Adipocyte (in vitro differentiated cells): ENCODE measurements around the gene HOOK1.

Source experiments
- DNase-seq: peaks from one replicate; pipeline ENCODE4 v3.0.0-alpha.2; 2015; ENCODE audit warnings: low read depth
- H3K27me3 ChIP-seq: replicated peaks from 2 replicates; pipeline ENCODE4 v1.7.0; 2013; ENCODE audit warnings: mild to moderate bottlenecking, low read length, moderate library complexity; ENCODE audit not compliant: control insufficient read depth, insufficient read depth
- H3K36me3 ChIP-seq: 2 replicates; pipeline ENCODE4 v1.7.0; 2013; ENCODE audit warnings: low read length, mild to moderate bottlenecking, moderate library complexity; ENCODE audit not compliant: control insufficient read depth, insufficient read depth, severe bottlenecking
- H3K4me1 ChIP-seq: 2 replicates; pipeline ENCODE4 v1.7.0; 2013; ENCODE audit warnings: mild to moderate bottlenecking, low read length, moderate library complexity; ENCODE audit not compliant: control insufficient read depth, insufficient read depth
- H3K4me3 ChIP-seq: 2 replicates; pipeline ENCODE4 v1.7.0; 2013; ENCODE audit warnings: mild to moderate bottlenecking, low read length, moderate library complexity
- H3K9ac ChIP-seq: 2 replicates; pipeline ENCODE4 v1.7.0; 2013; ENCODE audit warnings: mild to moderate bottlenecking, low read length, moderate library complexity
- H3K9me3 ChIP-seq: 2 replicates; pipeline ENCODE4 v1.7.0; 2013; ENCODE audit warnings: mild to moderate bottlenecking, low read length, moderate library complexity; ENCODE audit not compliant: control insufficient read depth

Gene HOOK1

DNA sequence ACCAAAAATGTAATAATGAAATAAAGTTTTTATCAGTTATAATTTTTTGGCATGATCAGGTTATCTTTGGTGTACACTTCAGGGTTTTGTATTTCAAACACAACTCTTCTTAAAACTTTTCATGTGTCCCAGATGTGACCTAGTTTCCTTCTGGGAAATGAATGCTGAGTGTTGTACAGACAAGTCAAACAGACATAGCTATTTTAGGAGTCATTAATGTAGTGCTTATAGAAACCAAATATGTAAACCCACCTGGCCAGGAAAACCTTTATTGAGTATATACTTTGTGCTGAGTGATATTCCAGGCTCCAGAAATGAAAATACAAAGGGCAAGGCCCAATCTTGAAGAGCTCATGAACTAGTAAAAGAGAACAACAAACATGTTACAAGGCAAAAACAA is 25.9 kb upstream of the HOOK1 start:
- Histone ChIP-seq H3K9ac (no peak overlapping the region), H3K9me3 (peaks cover 10% of the 10 kb centered on the region), H3K4me3 (no peak overlapping the region), H3K27me3 (no peaks in the 10 kb centered on the region), H3K36me3 (no peaks in the 10 kb centered on the region), H3K4me1 (no peaks in the 10 kb centered on the region)
- no peak for DNase-seq

DNA sequence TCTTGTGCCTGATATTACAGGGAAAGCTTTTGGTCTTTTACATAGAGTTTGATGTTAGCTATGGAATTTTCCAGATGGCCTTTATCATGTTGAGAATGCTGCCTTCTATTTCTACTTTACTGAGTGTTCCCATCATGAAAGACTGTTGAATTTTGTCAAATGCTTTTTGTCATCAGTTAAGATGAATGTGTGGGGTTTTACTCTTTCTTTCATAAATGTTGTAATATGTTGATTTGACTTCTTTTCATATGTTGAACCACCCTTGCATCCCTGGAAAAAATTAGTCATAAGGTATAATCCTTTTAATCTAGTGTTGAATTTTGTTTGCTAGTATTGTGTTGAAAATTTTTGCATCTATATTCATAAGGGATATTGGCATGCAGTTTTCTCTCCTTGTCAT is 16.1 kb upstream of the HOOK1 start:
- H3K36me3 ChIP-seq: no peaks in the 10 kb centered on the region
- DNase-seq: no peak
- no peak overlapping the region for H3K9ac ChIP-seq
- H3K4me1 ChIP-seq: no peaks in the 10 kb centered on the region
- no peak overlapping the region for H3K4me3 ChIP-seq
- H3K9me3 ChIP-seq: peaks cover 11% of the 10 kb centered on the region
- H3K27me3 ChIP-seq: no peaks in the 10 kb centered on the region

DNA sequence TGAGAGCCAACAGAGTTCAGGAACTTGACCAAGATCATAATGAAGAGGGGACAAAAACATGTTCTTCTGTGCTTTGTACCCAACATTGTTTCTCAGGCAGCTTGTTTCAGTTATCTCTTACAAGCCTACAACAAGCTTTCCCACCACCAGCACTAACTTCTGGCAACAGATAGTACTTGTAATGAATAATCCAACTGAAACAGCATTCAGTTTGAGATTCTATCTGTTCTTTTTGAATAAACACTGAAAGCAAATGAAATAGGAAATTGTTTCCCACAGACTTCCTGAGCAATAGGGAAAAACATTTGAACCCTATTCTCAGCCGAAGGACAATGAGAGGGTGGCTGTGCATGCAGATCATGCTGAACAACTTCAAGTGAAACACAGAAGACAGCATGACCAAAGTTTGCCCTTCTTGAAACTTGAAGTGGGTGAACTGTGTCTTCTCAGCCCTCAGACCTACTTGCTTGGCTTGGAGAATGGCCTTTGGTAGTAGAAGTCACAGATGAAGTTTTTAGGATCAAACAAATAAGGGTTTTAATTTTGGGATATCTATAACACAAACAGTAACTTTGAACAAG is 11.2 kb upstream of the HOOK1 start:
- no peak for DNase-seq
- Histone ChIP-seq H3K9ac (no peak overlapping the region), H3K27me3 (no peaks in the 10 kb centered on the region), H3K36me3 (no peaks in the 10 kb centered on the region), H3K9me3 (no peaks in the 10 kb centered on the region), H3K4me1 (no peaks in the 10 kb centered on the region), H3K4me3 (no peak overlapping the region)

DNA sequence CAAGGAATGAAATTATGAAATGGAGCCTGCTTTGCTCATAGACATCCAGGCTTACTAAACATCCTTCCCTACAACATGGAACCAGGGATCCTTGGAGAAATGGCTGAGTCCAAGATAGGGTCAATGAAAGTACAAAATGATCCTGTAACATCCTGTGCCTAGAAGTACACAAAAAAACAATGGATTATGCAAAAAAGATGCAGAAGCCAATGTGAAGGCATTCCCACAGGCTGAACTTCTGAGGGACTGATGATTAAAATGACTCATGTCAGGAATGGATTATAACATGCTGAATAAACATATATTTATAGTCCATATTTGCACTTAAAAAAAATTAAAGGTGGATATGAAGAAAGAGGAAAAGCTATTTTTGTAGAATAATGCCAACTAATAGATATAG is 10.4 kb upstream of the HOOK1 start:
- H3K9ac ChIP-seq: no peak overlapping the region
- no peaks in the 10 kb centered on the region for H3K36me3 ChIP-seq
- H3K27me3 ChIP-seq: no peaks in the 10 kb centered on the region

DNA sequence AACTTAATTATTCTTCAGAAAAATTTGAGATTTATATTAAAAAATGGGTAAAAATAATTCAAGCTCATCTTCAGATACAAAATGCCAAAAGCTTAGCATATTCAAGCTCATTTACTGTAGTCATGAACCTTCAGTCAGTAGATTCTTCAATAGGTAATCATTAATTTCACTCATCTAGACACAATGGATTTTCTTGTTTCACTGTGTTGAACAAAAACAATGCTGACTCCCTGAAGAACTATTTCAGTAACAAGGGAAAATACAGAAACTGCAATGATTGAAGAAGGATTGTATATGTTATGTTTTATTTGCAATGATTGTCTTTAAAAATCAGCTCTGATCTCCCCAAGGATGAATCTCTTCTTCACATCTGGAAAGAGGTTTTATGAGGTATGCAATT is 9.2 kb upstream of the HOOK1 start:
- Histone ChIP-seq H3K4me3 (no peak overlapping the region), H3K9ac (no peak overlapping the region), H3K9me3 (no peaks in the 10 kb centered on the region)

More for the DNA sequence above, 10.4 kb upstream of the HOOK1 start:
- no peaks in the 10 kb centered on the region for H3K4me1 ChIP-seq
- DNase-seq: no peak
- H3K9me3 ChIP-seq: no peaks in the 10 kb centered on the region
- no peak overlapping the region for H3K4me3 ChIP-seq

DNA sequence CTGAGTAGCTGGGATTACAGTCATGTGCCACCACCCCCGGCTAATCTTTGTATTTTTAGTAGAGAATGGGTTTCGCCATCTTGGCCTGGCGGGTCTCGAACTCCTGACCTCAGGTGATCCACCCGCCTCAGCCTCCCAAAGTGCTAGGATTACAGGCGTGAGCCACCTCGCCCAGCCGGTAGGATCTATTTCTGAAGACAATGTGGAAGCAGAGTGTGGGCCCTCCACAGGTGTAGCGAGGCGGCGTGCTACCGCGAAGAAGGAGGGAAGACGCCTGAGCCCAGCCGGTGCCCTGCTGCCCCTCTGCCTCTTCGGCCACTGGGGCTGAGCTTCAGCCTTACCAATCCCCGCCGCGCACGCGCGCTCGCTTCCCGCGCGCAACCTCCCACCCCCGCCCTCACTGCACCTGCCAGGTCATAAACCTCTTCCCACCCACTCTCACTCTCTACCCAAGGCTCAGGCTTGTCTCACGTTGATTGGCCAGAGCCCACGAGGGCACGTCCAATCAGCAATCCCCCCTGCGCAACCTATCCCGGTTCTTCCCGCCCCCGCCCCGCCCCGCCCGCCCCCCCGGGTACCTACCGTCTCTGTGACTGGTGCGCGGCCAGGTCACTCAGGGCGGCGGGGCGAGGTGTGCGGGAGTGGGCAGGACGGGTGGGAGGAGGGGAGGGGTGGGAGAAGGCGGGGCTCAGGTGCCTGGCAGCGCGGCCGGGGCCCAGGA is 409 bp upstream of the HOOK1 start:
- Histone ChIP-seq H3K36me3 (no peaks in the 10 kb centered on the region), H3K9ac (no peak overlapping the region), H3K4me1 (no peaks in the 10 kb centered on the region), H3K27me3 (peaks cover 41% of the 10 kb centered on the region), H3K4me3 (no peak overlapping the region), H3K9me3 (no peaks in the 10 kb centered on the region)
- DNase-seq: no peak

More for the DNA sequence above, 9.2 kb upstream of the HOOK1 start:
- H3K27me3 ChIP-seq: no peaks in the 10 kb centered on the region
- no peak for DNase-seq
- no peaks in the 10 kb centered on the region for H3K4me1 ChIP-seq
- no peaks in the 10 kb centered on the region for H3K36me3 ChIP-seq

DNA sequence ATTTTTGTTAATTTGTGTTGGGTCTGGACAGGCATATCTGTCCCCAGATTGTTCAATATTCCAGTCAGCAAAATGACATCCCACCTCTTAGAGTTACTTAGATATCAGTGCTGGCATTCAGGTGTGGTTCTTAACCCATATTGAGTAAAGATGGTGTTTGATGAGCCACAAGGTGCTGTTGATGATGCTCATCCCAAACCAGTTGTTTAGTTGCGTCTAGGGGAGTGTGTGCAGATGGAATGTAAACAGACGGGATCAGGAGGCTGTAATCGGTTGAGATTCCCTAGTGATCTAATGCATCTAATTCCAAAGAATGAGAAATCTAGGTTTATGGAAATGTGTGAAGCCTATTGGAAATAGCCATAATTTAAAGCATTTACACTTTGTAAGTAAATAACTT is 1.1 kb downstream of the HOOK1 start:
- H3K9ac ChIP-seq: no peak overlapping the region
- no peak for DNase-seq
- peaks cover 41% of the 10 kb centered on the region for H3K27me3 ChIP-seq
- no peaks in the 10 kb centered on the region for H3K9me3 ChIP-seq
- no peaks in the 10 kb centered on the region for H3K4me1 ChIP-seq
- no peaks in the 10 kb centered on the region for H3K36me3 ChIP-seq
- no peak overlapping the region for H3K4me3 ChIP-seq

DNA sequence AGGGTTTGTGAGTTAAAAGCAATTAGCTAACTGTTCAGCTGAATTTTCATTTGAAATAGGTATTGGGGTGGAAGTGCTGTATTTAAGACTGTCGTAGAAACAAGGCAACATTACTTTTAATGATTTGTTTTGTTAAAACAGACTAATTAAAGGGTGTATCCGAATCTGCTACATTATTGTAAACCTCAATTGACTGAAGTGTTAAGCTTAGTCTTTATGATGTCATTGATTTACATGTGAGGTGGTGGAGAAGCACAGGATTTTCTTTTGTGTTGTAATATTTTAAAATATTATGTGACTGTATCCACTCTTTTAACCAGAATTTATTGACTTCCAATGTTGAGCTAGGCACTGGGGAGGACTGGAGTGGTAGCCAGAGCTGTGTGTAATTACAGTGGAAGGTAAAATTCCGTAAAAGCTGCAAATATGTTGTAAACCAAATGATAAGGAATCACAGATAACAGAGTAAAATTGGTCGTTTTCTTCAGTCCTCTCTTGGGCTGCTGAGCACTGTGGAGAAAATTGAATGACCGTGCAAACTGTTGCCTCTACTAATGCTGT is 1.6 kb downstream of the HOOK1 start:
- Histone ChIP-seq H3K36me3 (no peaks in the 10 kb centered on the region), H3K4me1 (no peaks in the 10 kb centered on the region), H3K9ac (no peak overlapping the region), H3K27me3 (peaks cover 41% of the 10 kb centered on the region), H3K9me3 (no peaks in the 10 kb centered on the region), H3K4me3 (no peak overlapping the region)
- no peak for DNase-seq

DNA sequence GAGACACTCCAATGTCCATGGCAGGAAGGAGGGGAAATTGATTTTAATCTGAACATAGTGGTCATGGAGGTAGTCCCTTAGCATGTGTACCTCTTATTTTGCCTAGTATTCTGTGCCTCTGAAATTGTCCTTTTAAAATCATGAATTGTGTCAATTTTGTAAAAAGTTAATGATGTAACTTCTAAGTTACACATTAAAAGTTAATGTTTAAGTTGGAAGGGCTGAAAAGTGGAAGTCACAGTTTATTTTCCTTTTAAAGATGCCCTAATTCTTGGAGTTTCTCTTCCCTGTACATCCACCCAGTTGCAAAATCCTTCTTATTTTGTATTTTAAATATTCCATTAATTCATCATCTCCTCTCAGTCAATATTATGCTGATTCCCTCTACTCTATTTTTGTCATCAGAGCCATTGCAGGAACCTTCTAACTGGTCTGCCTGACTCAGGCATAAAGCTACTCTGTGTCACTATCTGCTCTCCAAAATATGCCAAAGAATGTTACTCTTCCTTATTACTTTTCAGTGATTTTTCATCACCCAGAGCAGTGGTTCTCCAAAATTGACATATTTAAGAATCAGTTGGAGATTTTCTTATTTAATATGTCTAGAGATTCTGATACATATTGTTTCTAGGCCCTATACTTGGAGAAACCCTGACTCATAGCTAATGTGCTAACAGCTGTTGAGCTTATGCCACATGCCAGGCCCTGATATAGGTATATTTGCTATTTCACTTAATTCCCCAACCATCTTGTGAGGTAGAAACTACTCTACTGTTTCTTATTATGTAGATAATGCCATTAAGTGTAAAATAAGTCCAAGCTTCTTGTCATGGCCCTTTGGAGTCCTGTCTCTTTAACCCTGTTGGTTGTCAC is 5.1 kb downstream of the HOOK1 start:
- no peaks in the 10 kb centered on the region for H3K4me1 ChIP-seq
- H3K36me3 ChIP-seq: no peaks in the 10 kb centered on the region
- DNase-seq: no peak
- H3K9ac ChIP-seq: no peak overlapping the region
- H3K9me3 ChIP-seq: no peaks in the 10 kb centered on the region
- no peak overlapping the region for H3K4me3 ChIP-seq
- peaks cover 28% of the 10 kb centered on the region for H3K27me3 ChIP-seq

DNA sequence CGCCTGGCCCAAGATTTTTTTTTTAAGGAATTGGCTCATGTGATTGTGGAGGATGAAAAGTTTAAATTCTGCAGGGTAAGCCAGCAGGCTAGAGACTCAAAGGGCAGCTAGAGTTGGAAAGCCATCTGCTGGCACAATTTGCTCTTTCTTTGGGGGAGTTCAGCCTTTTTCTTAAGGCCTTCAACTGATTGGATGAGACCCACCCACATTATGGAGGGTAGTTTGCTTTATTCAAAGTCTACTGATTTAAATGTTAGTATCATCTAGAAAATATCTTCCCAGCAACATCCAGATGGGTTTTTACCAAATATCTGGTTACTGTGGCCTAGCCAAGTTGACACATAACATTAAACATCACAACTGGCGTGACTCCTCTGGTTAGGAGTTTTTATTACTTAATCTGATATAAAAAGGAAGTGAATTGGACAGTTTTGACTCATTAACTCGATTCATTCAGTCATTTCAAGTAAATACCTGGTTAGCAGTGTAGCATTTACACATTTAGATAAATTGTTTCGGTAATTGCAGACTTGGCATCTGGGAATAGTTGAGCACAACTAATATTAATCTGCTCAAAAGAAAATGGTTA is 12.4 kb downstream of the HOOK1 start:
- H3K4me1 ChIP-seq: no peaks in the 10 kb centered on the region

DNA sequence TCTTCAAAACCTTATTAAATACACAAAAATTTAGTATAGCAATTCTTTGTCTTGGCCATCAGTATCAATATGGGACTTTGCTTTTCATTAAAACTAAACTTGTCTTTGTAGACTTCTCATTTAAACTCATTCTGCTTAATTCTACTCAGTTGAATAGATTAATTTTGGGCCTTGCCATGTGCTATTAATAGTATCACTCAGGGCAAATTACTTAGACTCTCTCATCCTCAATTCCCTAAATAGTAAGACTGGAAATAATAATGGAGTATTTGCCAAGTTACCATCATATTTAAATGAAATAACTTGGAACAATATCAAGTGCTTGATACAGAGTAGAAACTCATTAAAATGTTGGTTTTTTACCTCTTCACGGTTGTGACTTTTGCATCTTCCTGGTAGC is 13.4 kb downstream of the HOOK1 start:
- H3K9me3 ChIP-seq: no peaks in the 10 kb centered on the region
- no peaks in the 10 kb centered on the region for H3K4me1 ChIP-seq
- no peak overlapping the region for H3K4me3 ChIP-seq
- no peaks in the 10 kb centered on the region for H3K27me3 ChIP-seq
- no peak for DNase-seq
- H3K36me3 ChIP-seq: no peaks in the 10 kb centered on the region
- H3K9ac ChIP-seq: no peak overlapping the region

More for the DNA sequence above, 12.4 kb downstream of the HOOK1 start:
- Histone ChIP-seq H3K36me3 (no peaks in the 10 kb centered on the region), H3K9ac (no peak overlapping the region), H3K9me3 (no peaks in the 10 kb centered on the region), H3K4me3 (no peak overlapping the region), H3K27me3 (no peaks in the 10 kb centered on the region)
- DNase-seq: no peak
